Gastroesophageal sphincter (tissue), 4 donors: ENCODE data around the gene E2F2. TPM values are rescaled to one million over a fixed set of nuclear protein-coding genes. Genes with fewer than 3 reads are reported as not detected.

Source experiments
- ATAC-seq: fragments of 150-250 bp; one replicate; pipeline ENCODE4 v1.9.1; 2016; ENCODE audit warnings: mild to moderate bottlenecking, moderate library complexity
- H3K27ac ChIP-seq, 4 donors: fragments of 200-600 bp; sonication (generic) in 3 of 4; 1 replicate in 3 of 4; 2 replicates in 1 of 4; pipeline ENCODE4 v1.5.1; 2016 to 2019
- H3K27me3 ChIP-seq: fragments of 200-600 bp; sonication (generic); one replicate; pipeline ENCODE4 v1.5.1; 2019
- H3K36me3 ChIP-seq, 2 donors: fragments of 200-600 bp; sonication (generic); one replicate each; pipeline ENCODE4 v1.5.1; 2019; ENCODE audit warnings: control low read depth in 1 of 2
- H3K4me1 ChIP-seq, 3 donors: fragments of 200-600 bp; sonication (generic); 1 replicate in 2 of 3; 2 replicates in 1 of 3; pipeline ENCODE4 v1.5.1; 2016 to 2019; ENCODE audit warnings: control low read depth in 2 of 3
- H3K4me3 ChIP-seq, 2 donors: fragments of 200-600 bp; sonication (generic); one replicate each; pipeline ENCODE4 v1.5.1; 2019; ENCODE audit warnings: mild to moderate bottlenecking in 1 of 2, moderate library complexity in 1 of 2
- H3K9me3 ChIP-seq, 3 donors: fragments of 200-600 bp; sonication (generic); one replicate each; pipeline ENCODE4 v1.5.1; 2017 to 2019; ENCODE audit warnings: control low read depth in 2 of 3
- CTCF ChIP-seq, 4 experiments: fragments of 200-600 bp in 2 of 4; fragments of 450-650 bp in 2 of 4; sonication (generic) in 1 of 4; IDR thresholded peaks; one replicate each; pipeline ENCODE4 v1.5.1; 2017 to 2019; ENCODE audit warnings: antibody characterized with exemption in 4 of 4, mild to moderate bottlenecking in 2 of 4, moderate library complexity in 2 of 4
- EP300 ChIP-seq: sonication (generic); formaldehyde crosslinking; IDR thresholded peaks from one replicate; pipeline ENCODE4 v1.6.1; 2017; ENCODE audit warnings: antibody characterized with exemption, mild to moderate bottlenecking
- POLR2A ChIP-seq, 2 donors: fragments of 450-650 bp; IDR thresholded peaks; one replicate each; pipeline ENCODE4 v1.6.1; 2017; ENCODE audit warnings: antibody characterized with exemption in 2 of 2, mild to moderate bottlenecking in 2 of 2, moderate library complexity in 1 of 2
- POLR2AphosphoS5 ChIP-seq: sonication (generic); formaldehyde crosslinking; IDR thresholded peaks from one replicate; pipeline ENCODE4 v1.6.1; 2017; ENCODE audit warnings: antibody characterized with exemption
- WGBS, 2 donors: methylation state at CpG; one replicate each; pipeline ENCODE4 v1.1.5; 2018; ENCODE audit warnings: low coverage in 1 of 2; 5-methylcytosine and 5-hydroxymethylcytosine counted together
- total RNA-seq, 4 donors: library from RNA; depleted of rRNA; stranded (reverse); fragments of >200 nt; gene quantifications; one replicate each; pipeline ENCODE4 v1.1.0, GENCODE V29; 2016

Gene E2F2
- total RNA-seq, 4 donors from 2014 or later = 0.08 to 0.17 TPM; not detected in 2

- Histone ChIP-seq H3K27ac (peak overlapping the region in 3 of 4 donors; percentile 24 to 67 (median 54)), H3K36me3 (no peaks in the 10 kb centered on the region), H3K27me3 (peaks cover 42% of the 10 kb centered on the region), H3K9me3 (no peaks in the 10 kb centered on the region), H3K4me3 (peak overlapping the region in 1 of 2 donors; percentile 57), H3K4me1 (peaks cover 7 to 39% (median 27%) of the 10 kb centered on the region in 3 donors)
- no peak for ATAC-seq
- TF ChIP-seq POLR2A (IDR thresholded peaks at IDR 0.05) (no peak), EP300 (no peak), CTCF (IDR thresholded peaks at IDR 0.05) (peak in 1 of 4 experiments; percentile 22), POLR2AphosphoS5 (no peak)
- 0 to 22% methylated on average over 1 to 5 of the region's 5 CpGs for WGBS, 2 donors
Measured at GRCh38 chr1:23531562-23532094, 595 bp upstream of the E2F2 start.

- no CpG with 5 or more reads among the region's 22 CpGs for WGBS, 2 donors
- H3K36me3 ChIP-seq = no peaks in the 10 kb centered on the region
- H3K27me3 ChIP-seq = peaks cover 52% of the 10 kb centered on the region
- H3K4me3 ChIP-seq = peak overlapping the region; percentile 28 to 57
- TF ChIP-seq EP300 (no peak), CTCF (IDR thresholded peaks at IDR 0.05) (no peak)
- no peaks in the 10 kb centered on the region for H3K9me3 ChIP-seq
- no peak overlapping the region for H3K27ac ChIP-seq
- no peak for ATAC-seq
- peaks cover 7 to 39% (median 27%) of the 10 kb centered on the region in 3 donors for H3K4me1 ChIP-seq
Measured at GRCh38 chr1:23530087-23530746, 816 bp downstream of the E2F2 start.

- 47 to 66% methylated on average over 3 to 5 of the region's 8 CpGs for WGBS, 2 donors
- peaks cover 52% of the 10 kb centered on the region for H3K27me3 ChIP-seq
- no peaks in the 10 kb centered on the region for H3K36me3 ChIP-seq
- peaks cover 7 to 39% (median 27%) of the 10 kb centered on the region in 3 donors for H3K4me1 ChIP-seq
- no peak for ATAC-seq
- H3K4me3 ChIP-seq = no peak overlapping the region
- H3K9me3 ChIP-seq = no peaks in the 10 kb centered on the region
- H3K27ac ChIP-seq = no peak overlapping the region
- TF ChIP-seq CTCF (IDR thresholded peaks at IDR 0.05) = no peak
- no peak for TF ChIP-seq EP300
- no peak for TF ChIP-seq POLR2A (IDR thresholded peaks at IDR 0.05)
- TF ChIP-seq POLR2AphosphoS5 = no peak
Measured at GRCh38 chr1:23529146-23530086, 1.6 kb downstream of the E2F2 start.

- H3K4me3 ChIP-seq = no peak overlapping the region
- TF ChIP-seq POLR2A (IDR thresholded peaks at IDR 0.05) (no peak), CTCF (IDR thresholded peaks at IDR 0.05) (no peak), EP300 (no peak), POLR2AphosphoS5 (no peak)
- peak; percentile 42 for ATAC-seq
- WGBS, 2 donors = 24 to 56% methylated on average over 1 to 3 of the region's 9 CpGs
- H3K27me3 ChIP-seq = peaks cover 52% of the 10 kb centered on the region
- H3K4me1 ChIP-seq = peaks cover 7 to 39% (median 27%) of the 10 kb centered on the region in 3 donors
- H3K27ac ChIP-seq = no peak overlapping the region
- H3K36me3 ChIP-seq = no peaks in the 10 kb centered on the region
- H3K9me3 ChIP-seq = no peaks in the 10 kb centered on the region
Measured at GRCh38 chr1:23528250-23528978, 2.6 kb downstream of the E2F2 start.
